CD4-positive, alpha-beta T cell treated with Interferon gamma for 1 hour (primary cell): Measurements from ENCODE around the gene CLN3.
"Not testable (repeated sequence)": the region's sequence is repeated elsewhere in the genome, so short reads cannot be mapped to it uniquely, and the experiment has no call there.

Experiments
- DNase-seq: peaks from one replicate; pipeline ENCODE4 v3.0.0-alpha.2; 2020

Gene CLN3

DNA sequence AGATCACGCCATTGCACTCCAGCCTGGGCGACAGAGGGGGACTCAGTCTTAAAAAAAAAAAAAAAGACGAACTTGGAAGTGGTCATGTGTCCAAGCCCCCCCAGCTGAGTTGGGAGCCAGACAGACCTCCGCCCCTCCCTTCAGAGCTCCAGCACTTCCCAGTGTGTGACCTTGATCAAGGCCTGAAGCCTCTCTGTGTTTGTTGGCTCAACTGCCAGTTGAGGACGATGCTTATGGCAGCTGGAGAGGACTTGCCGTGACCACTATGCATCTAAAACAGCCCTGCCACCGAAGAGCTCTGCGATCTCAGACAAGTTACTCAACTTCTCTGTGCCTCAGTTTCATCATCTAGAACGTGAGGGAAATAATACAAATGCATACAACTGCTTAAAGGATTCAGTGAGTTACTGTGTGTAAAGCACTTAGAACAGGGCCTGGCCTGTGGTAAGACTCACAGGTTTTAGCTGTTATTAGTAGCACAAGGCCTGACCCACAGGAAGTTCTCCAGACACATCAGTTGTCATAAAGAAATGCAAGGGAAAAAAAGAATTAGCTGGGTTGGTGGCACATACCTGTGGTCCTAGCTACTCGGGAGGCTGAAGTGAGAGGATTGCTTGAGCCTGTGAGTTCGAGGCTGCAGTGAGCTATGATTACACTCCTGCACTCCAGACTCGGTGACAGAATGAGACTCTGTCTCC, 21.8 kb upstream of the CLN3 start:
- DNase-seq, result no peak

DNA sequence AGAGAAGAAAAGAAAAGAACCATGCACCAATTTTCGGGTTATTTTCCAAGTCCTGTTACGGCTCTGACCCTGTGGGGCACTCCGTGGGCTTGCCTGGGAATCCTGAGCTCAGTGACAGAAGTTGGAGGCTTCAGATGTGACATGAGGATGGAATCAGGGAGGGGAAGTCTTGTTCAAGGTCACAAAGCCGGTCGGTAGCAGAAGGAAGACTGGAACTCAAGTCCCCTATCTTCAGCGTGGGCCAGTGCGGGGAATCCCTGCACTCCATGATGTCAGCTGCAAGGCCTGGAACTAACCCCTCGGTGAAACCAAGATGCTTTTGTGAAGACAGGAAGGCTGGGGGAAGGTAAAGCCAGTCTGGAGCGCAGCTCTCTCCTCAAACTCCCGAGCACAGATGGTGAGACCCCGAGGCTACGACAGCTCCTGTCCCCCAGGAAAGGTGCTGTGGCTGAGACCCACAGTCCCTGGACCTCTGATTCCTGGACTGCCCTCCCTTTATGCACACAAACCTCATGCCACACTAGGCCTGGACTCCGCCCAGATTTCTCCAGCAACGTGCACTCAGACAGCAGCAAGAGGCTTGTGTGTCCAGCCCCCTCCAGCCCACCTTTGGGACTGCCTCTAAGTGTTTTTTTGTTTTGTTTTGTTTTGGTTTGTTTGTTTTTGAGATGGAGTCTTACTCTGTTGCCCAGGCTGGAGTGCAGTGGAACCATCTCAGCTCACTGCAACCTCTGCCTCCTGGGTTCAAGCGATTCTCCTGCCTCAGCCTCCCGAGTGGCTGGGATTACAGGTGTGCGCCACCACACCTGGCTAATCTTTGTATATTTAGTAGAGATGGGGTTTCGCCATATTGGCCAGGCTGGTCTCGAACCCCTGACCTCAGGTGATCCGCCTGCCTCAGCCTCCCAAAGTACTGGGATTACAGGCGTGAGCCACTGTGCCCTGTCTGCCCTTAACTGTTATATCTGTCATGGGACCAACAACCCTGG, 20.2 kb upstream of the CLN3 start:
- no peak for DNase-seq

DNA sequence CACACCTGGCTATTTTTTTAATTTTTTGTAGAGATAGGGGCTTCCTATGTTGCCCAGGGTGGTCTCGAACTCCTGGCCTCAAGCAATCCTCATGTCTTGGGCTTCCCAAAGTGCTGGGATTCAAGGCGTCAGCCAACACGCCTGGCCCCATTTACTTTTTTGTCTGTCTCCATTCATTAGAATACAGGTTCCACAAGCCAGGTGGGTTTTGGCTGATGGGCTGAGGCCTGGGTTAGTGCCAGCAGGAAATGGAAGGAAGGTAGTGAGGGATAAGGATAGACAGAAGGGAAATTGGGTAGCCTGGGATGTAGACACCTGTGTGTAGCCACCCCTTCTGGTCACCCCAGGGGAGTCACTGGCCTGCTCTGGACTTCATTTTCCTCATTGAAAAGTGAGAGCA, 19.2 kb upstream of the CLN3 start:
- DNase-seq, result no peak

DNA sequence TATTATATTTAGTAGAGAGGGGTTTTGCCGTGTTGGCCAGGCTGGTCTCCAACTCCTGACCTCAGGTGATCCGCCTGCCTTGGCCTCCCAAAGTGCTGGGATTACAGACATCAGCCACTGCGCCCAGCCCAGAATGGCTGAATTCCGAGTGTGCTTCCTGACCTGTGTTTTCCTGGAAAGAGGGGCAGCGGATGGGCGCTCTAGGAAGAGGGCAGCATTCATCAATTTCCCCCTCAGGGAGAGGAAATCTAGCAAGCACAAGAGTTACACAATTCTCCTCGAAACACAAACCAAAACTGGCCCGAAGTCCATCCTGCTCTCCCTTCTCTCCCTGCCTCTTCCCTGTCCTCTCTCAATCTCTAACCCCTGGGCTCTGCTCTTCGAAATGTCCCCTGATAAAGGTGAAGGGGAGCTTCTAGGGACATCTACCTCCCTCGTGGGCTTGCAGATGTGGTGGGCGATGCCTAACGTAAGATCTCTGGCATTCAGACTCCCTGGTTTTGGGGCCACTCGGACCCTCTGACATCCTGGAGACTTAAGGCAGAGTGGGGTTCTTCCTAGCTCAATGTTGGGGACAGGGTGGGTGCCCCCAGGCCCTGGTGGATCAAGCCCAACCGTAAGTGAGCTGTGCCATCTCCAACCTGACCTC, 13.7 kb upstream of the CLN3 start:
- no peak for DNase-seq

DNA sequence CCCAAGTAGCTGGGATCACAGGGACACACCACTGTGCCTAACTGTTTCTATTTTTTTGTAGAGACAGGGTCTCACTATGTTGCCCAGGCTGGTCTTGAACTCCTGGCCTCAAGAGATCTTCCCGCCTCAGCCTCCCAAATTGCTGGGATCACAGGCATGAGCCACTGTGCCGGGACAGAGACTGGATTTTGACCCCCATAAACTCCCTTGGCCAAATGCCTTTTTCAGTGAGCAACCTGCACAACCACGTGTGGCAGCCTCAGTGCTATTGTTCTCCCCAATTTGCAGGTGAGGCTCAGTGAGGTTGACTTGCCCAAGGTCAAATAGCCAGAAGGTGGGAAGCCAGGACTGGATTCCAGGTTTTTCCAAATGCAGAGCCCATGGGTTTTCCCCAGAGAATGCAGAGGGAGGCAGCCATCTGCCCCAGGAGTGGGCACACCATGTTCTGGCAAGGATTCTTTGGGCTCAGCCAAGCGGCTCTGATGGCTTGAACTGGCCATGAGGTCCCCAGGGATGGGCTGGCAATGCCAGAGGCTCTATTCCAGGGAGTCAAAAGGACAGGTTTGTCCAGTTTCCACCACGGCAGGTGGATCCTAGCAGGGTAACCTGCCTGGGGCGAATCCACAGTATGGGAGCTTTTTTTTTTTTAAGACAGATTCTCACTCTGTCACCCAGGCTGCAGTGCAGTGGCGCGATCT, 13.0 kb upstream of the CLN3 start:
- no peak for DNase-seq

DNA sequence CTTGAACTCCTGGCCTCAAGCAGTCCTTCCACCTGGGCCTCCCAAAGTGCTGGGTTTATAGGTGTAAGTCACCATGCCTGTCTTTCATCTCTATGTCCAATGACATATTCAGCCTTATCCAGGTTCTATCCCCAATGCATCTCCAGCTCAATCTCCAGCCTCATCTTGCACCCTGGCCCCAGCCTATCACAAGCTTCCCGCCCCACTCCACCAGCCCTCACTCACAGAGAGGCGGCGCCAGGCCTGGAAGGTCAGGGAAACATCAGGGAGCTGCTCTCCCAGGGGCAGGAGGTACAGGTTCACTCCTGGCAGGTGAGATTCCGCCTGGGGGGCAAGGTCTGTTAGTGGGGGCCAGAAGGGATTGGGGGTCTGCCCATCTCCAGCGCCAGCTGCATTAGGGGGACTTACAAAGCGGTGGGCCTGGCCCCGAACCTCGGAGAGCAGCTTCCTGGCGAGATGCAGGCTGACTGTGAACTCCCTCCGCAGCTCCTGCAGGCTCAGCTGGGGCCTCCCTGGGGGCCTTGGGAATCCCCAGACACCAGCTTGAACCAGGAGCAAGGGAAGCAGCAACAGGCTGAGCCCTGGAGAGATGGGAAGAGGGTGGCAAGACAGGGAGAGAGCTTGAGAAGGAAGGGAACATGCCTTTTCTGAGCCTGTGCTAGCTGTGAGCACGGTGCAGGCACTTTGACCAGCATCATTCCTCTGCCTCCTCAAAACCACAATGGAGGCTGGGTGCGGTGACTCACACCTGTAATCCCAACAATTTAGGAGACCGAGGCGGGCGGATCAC, 11.8 kb upstream of the CLN3 start:
- DNase-seq, result no peak

DNA sequence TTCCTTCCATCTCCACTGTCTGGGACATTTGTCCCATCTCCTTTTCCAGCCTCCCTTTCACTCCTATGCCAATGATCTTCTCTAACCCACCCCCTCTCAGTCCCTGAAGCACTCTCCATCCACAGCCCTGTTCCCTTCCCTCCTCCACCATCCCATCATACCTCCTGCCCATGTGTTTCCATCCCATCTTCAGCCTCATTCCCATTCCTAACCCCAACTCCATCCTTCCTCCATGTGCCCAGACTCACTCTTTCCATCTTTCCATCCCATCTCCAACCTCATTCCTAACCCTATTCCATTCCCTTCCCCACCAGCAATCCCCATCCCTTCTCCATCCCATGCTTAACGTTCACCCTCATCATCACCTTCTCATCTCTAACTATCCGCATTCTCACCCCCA, 10.4 kb upstream of the CLN3 start:
- DNase-seq, result no peak

DNA sequence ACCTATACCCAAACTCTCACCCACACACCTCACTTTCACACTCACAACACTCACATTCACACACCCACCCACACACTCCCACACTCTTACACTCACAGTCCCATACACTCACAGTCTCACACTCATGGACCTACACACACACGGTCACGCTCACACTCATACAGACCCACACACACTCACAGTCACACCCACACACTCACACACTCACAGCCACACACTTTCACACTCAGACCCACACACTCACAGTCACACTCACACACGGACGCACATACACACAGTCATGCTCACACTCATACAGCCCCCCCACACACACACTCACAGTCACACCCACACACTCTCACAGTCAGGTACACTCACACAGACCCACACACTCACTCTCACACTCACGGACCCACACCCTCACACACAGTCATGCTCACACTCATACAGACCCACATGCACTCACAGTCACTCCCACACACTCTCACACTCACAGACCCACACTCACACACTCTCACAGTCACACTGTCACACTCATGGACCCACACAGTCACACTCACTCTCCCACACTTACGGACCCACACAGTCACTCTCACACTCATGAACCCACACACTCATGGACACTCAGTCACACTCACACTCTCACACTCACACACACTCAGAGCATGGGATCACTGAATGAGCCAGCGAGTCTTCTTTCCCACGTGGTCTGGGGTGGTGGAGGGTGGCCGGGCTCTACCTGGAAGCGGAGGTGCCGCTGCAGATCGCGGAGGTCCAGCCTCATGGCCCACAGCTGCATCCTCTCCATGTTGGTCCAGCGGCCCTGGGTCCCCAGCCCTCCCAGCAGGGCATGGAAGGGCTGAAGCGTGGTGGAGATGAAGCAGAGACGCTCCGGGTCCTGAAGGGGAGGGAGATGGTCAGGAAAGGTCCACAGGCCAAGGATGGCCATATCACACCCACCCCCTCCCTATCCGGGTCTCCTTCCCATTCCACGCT, 9.7 kb upstream of the CLN3 start:
- no peak for DNase-seq

DNA sequence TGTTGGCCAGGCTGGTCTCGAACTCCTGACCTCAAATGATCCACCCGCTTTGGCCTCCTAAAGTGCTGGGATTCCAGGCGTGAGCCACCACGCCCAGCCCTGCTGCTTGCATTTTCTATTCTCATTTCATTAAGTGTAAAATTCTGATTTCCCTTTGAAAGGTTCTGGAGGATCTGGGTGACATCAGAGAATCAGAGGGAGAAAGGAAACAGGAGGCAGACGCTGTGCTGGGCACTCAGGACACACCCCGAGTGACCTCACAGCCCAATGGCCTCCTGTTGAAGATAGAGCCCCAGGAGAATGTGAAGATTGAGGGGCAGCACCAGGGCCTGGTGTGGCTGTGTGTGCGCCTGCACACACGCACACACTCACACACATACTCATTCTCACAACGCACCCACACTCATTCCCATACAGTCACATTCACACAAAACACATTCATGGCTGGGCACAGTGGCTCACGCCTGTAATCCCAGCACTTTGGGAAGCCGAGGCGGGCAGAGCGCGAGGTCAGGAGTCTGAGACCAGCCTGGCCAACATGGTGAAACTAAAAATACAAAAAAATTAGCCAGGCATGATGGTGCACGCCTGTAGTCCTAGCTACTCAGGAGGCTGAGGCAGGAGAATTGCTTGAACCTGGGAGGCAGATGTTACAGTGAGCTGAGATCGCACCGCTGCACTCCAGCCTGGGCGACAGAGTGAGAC, 8.8 kb upstream of the CLN3 start:
- DNase-seq, result not testable (repeated sequence)

DNA sequence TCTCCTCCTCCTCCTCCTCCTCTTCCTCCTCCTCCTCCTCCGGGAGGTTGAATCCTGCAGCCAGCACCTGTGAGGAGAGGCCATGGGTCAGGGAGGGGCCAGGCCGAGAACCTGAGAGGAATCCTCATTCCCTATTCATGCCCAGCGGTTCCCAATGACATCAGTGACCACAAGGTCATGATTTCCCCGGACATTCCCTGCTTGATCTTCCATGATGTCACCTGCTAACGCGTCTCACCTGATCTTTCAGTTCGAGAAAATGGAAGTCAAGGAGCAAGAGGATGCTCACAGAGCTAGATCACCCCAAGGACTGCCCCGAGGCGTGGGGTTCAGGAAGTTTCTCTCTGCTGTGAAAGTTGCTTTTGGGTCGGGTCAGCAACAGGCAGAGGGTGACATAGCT, 8.0 kb upstream of the CLN3 start:
- no peak for DNase-seq

DNA sequence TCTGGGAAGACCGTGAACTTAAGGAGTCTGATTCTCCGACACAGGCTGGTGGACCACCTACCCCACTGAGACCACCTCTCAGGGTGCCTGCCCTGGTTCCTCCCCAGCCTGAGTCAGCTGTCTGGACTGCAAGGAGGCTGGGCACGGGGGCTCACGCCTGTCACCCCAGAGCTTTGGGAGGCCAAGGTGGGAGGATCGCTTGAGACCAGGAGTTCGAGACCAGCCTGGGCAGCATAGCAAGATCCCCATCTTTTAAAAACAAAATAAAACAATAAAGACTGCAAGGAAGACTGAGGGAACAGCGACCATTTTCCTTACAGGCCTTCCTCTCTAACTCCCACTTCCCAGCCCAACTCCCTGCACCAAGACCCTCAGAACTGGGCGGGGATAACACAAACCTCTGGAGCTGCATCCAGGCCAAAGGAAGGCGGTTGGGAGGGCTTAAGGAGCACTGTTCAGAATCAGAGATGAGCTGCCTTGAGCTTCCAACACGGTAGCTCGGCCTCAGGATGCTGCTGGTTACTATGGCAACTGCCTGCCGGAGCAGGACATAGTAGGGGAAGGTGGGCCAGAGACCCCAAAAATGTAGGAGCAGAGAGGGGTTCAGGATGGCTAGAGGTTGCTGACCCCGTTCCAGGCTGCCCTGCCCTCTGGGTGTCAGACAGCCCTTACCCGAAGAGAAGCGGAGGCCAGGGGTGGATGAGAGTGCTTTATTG, 7.0 kb upstream of the CLN3 start:
- no peak for DNase-seq

DNA sequence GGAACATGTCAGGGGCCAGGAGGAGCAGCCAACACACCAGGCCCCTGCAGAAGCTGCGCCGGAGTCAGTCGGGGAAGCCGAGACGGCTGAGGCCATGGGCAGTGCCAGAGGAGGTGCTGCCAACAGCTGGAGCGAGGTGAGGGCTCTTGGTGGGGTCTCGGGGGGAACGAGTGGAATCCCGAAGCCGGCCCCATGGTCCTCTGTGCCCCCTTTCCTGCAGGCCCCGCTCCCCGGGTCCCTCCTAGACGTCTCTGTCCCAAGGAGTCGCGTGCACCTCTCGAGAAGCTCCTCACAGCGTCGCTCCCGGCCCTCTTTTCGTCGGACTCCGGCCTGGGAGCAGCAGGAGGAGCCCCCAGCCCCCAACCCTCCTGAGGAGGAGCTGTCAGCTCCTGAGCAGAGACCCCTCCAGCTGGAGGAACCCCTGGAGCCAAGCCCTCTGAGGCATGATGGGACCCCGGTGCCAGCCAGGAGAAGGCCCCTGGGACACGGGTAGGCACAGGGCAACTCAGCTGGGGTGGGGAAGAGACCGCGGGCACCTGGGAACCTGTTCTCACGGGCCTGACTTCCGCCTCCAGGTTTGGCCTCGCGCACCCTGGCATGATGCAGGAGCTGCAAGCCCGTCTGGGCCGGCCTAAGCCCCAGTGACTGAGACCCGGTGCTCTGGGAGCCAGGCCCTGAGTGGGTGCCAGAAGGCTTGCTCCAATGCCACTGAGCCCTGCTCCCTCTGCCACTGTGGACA, 6.2 kb upstream of the CLN3 start:
- DNase-seq, result no peak

DNA sequence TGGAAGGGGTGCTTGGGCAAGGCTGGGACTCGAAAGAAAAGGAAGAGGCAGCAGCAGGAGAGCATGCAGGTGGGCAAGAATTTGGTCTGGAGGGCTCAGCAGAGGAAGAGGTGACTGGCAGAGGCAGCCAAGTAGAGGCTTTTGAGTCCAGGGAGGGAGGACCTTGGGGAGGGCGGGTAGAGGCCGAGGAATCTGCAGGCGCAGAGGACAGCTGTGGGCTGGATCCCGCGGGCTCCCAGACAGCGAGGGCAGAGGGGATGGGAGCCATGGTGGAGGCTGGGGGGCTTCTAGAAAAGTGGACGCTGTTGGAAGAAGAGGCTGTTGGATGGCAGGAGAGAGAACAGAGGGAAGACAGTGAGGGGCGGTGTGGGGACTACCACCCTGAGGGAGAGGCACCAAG, 5.5 kb upstream of the CLN3 start:
- DNase-seq, result no peak

DNA sequence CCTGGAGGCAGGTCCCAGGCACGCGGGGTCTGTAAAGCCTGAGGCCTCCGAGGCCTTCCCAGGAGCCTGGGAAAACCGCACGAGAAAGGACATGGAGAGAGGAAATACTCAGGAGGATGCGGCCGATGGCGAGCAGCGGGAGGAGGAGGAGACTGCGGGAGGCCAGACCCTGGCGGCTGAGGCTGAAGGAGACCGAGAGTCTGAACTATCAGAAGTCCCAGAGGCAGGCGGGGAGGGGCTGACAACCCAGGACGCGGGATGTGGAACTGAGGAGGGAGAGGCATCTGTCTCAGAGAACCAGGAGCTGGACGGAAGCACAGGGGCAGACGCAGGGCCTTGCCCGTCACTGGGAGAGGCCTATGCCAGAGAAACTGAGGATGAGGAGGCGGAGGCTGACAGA, 5.0 kb upstream of the CLN3 start:
- no peak for DNase-seq

DNA sequence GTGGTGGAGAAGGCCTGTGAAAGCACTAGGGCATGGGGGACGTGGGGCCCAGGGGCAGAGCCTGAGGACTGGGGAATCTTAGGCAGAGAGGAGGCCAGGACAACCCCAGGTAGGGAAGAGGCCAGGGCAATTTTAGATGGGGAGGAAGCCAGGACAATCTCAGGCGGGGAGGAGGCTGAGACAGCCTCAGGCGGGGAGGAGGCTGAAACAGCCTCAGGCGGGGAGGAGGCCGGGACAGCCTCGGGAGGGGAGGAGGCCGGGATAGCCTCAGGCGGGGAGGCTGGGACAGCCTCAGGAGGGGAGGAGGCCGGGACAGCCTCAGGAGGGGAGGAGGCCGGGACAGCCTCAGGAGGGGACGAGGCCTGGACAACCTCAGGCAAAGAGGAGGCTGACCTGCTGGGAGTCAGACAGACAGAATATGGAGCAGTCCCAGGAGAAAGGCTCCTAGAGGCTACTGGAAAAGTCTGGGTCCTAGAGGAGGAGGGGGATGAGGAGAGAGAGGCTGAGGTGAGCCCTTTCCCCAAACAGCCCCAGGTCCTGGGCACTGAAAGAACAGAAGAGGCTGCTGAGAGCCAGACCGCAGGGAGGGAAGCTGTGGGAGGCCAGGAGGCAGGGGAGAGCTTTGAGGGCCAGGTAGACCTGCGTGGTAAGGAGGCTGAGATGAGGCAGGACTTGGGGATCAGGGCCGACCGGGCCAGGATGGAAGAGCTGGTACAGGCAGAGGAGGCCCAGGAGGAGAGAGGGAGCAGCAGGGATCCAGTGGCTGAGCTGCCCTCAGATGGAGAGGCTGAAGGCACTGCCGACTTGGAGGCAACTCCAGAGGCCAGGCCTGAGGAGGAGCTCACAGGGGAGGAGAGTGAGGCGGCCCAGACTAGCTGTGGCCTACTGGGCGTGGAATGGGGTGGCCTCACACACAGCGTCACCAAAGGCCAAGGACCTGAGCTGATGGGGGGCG, 4.2 kb upstream of the CLN3 start:
- DNase-seq, result no peak

DNA sequence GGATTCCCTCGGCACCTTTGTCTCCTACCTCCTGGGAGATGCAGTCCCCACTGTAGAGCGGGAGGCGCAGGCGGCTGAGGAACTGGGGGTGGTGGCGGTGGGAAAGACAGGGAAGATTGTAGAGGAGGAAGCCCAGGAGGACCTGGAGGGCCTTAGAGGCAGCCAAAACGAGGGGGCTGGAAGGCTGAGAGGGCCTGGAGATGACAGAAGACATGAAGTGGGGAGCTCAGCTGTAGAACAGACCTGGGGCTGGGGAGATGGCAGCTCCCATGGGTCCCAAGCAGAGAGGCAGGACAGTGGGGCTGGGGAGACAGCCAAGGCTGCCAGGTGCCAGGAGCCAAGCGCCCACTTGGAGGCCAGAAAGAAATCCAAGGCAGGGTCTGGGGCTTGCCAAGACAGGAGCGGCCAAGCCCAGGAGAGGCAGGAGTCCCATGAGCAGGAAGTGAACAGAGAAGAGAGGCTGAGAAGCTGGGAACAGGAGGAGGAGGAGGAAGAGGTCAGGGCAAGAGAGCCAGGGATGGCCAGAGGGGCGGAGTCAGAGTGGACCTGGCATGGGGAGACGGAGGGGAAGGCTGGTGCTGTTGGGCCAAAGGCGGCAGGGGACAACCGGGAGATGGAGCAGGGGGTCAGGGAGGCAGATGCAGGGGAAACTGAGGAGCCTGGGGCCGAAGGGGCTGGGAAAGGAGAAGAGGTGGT, 3.4 kb upstream of the CLN3 start:
- no peak for DNase-seq
